Mesothelial cell of epicardium (in vitro differentiated cells): ENCODE results near the gene SLC12A5. TPM values are rescaled to one million over a fixed set of nuclear protein-coding genes. Genes with fewer than 3 reads are reported as not detected.

ENCODE experiments used
- DNase-seq, 2 experiments: peaks; one replicate each; pipeline ENCODE4 v3.0.0; 2021; ENCODE audit warnings: low spot score in 2 of 2; ENCODE audit not compliant: unreplicated experiment in 2 of 2
- H3K27ac Mint-ChIP-seq: 2 replicates; pipeline ENCODE4 v1.8.0; 2021; ENCODE audit warnings: mixed read lengths
- H3K27me3 Mint-ChIP-seq: 2 replicates; pipeline ENCODE4 v1.8.0; 2021; ENCODE audit warnings: low read depth, mixed read lengths
- H3K36me3 Mint-ChIP-seq: 2 replicates; pipeline ENCODE4 v1.8.0; 2021; ENCODE audit warnings: mixed read lengths
- H3K4me1 Mint-ChIP-seq: 2 replicates; pipeline ENCODE4 v1.8.0; 2021; ENCODE audit warnings: mixed read lengths
- H3K4me3 Mint-ChIP-seq: 2 replicates; pipeline ENCODE4 v1.8.0; 2021; ENCODE audit warnings: mild to moderate bottlenecking, moderate library complexity, mixed read lengths
- H3K9me3 Mint-ChIP-seq: 2 replicates; pipeline ENCODE4 v1.8.0; 2021; ENCODE audit warnings: mixed read lengths
- total RNA-seq: library from RNA; stranded (reverse); gene quantifications from 3 replicates; pipeline ENCODE4 v1.2.1, GENCODE V29; 2021
- TF ChIP-seq, protein P1 (sequence below): fragments of 200-600 bp; sonication (generic); IDR thresholded peaks from one replicate; pipeline ENCODE4 v1.5.0; 2021; ENCODE audit warnings: antibody characterized with exemption; ENCODE audit not compliant: unreplicated experiment

SLC12A5 gene
- total RNA-seq, 1 donor from 2014 or later: 6.9 TPM

GRCh38 chr20:46053416-46053815, 24.4 kb downstream of the SLC12A5 start:
- Mint-ChIP-seq H3K4me1 (peaks cover 8% of the 10 kb centered on the region), H3K27ac (no peak overlapping the region), H3K4me3 (no peak overlapping the region), H3K9me3 (no peaks in the 10 kb centered on the region), H3K36me3 (no peaks in the 10 kb centered on the region), H3K27me3 (peaks cover 68% of the 10 kb centered on the region)
- DNase-seq: no peak
- TF ChIP-seq, protein P1, sequence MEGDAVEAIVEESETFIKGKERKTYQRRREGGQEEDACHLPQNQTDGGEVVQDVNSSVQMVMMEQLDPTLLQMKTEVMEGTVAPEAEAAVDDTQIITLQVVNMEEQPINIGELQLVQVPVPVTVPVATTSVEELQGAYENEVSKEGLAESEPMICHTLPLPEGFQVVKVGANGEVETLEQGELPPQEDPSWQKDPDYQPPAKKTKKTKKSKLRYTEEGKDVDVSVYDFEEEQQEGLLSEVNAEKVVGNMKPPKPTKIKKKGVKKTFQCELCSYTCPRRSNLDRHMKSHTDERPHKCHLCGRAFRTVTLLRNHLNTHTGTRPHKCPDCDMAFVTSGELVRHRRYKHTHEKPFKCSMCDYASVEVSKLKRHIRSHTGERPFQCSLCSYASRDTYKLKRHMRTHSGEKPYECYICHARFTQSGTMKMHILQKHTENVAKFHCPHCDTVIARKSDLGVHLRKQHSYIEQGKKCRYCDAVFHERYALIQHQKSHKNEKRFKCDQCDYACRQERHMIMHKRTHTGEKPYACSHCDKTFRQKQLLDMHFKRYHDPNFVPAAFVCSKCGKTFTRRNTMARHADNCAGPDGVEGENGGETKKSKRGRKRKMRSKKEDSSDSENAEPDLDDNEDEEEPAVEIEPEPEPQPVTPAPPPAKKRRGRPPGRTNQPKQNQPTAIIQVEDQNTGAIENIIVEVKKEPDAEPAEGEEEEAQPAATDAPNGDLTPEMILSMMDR: no peak

DNA sequence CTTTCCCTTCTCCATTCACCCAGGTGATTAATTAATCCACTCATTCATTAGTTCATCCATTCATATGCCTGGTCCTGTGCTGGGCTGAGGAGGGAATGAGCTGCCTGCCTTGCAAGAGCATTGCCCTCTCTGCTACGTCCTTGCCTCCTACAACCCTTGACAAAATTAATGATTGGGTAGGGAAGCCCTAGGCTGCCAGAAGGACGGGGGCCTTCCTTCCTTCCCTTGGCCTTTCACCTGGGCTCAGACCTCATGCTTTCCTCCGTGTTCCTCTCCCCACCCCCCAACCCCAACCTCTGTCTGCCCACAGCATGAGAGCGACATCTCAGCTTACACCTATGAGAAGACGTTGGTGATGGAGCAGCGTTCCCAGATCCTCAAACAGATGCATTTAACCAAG, 25.6 kb downstream of the SLC12A5 start:
- H3K4me3 Mint-ChIP-seq: no peak overlapping the region
- DNase-seq: no peak
- H3K27ac Mint-ChIP-seq: no peak overlapping the region
- H3K36me3 Mint-ChIP-seq: peaks cover under 1% of the 10 kb centered on the region
- TF ChIP-seq, protein P1: no peak
- peaks cover 71% of the 10 kb centered on the region for H3K27me3 Mint-ChIP-seq
- peaks cover 13% of the 10 kb centered on the region for H3K4me1 Mint-ChIP-seq
- no peaks in the 10 kb centered on the region for H3K9me3 Mint-ChIP-seq

GRCh38 chr20:46055269-46055668, 26.3 kb downstream of the SLC12A5 start:
- Mint-ChIP-seq H3K9me3 (no peaks in the 10 kb centered on the region), H3K36me3 (peaks cover 7% of the 10 kb centered on the region), H3K4me1 (peaks cover 13% of the 10 kb centered on the region), H3K4me3 (no peak overlapping the region), H3K27me3 (peaks cover 75% of the 10 kb centered on the region), H3K27ac (no peak overlapping the region)
- no peak for DNase-seq
- TF ChIP-seq, protein P1: no peak

DNA sequence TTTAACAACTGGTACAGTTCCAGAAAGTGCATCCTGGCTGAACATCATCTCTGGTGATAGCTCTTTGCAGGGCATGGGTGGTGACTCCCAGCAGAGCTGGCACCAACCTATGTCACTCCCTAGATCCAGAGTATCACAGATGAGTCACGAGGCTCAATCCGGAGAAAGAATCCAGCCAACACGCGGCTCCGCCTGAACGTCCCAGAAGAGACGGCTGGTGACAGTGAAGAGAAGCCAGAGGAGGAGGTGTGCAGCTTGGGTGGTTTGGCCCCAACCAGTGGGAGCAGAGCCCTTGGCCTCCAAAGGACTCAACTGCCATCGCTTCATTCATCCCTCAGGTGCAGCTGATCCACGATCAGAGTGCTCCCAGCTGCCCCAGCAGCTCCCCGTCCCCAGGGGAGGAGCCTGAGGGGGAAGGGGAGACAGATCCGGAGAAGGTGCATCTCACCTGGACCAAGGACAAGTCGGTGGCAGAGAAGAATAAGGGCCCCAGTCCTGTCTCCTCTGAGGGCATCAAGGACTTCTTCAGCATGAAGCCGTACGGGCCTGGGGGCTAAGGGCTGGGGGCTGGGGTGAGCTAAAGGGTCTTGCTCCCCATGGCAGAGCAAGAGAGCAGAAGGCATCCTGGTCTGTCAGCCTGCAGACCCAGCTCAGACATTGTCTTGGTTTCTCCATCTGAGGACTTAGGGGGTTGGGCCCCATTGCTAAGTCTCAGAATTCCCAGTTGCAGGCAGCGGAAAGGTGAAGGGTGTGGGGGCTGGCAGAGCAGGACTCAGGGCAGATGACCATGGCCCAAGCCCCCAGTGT, 27.2 kb downstream of the SLC12A5 start:
- no peaks in the 10 kb centered on the region for H3K9me3 Mint-ChIP-seq
- peaks cover 71% of the 10 kb centered on the region for H3K27me3 Mint-ChIP-seq

GRCh38 chr20:46056970-46057855, 28.2 kb downstream of the SLC12A5 start:
- TF ChIP-seq, protein P1: no peak
- peak; percentile 63 to 82 for DNase-seq
- Mint-ChIP-seq H3K27ac (no peak overlapping the region), H3K27me3 (peaks cover 68% of the 10 kb centered on the region), H3K9me3 (no peaks in the 10 kb centered on the region), H3K4me3 (no peak overlapping the region), H3K4me1 (peaks cover 13% of the 10 kb centered on the region), H3K36me3 (peaks cover 23% of the 10 kb centered on the region)

More for the DNA sequence above, 27.2 kb downstream of the SLC12A5 start:
- DNase-seq: no peak
- Mint-ChIP-seq H3K27ac (no peak overlapping the region), H3K36me3 (peaks cover 13% of the 10 kb centered on the region), H3K4me3 (no peak overlapping the region), H3K4me1 (peaks cover 13% of the 10 kb centered on the region)
- TF ChIP-seq, protein P1: no peak
